ENCODE results near the gene GLI2. TPM values are rescaled to one million over a fixed set of nuclear protein-coding genes. Genes with fewer than 3 reads are reported as not detected.

Gene GLI2
- total and polyA plus RNA-seq, 7 donors = 0.23 to 6.4 (median 2.1) TPM

DNA sequence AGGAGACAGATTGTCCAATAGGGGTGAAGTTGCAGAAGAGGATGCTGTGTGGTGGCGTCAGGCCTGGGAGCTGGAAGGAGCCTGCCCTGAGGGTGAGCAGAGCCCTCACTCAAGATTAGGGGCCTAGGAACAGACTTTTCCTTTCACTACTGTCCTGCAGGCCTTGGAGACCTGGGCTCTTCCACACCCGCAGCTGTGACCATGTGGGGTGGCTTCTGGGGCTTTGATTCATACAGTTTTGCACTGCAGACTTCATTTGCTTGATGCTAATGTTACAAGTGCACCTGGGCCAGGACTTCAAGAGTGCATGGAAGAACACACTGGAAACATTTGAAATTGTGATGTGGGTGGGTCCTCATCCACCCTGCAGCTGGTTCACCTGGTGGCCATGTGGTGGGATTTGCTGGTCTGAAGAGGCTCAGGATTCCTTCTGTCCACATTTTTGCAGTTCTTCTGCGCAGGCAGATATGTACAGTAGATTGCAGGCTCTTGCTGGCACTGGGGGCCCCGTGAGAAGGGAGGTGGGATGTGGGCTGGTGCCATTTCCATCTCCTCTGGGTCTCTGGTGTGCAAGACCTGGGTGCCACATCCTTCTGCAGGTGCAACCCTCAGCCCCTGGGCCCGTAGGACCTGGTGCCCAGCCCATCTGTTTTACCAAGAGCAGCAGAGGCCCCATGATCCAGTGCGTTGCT lies 9.9 kb downstream of the GLI2 start:
- H3K4me3 ChIP-seq = no peak overlapping the region
- no peak for DNase-seq
- peaks cover 0 to 25% (median 16%) of the 10 kb centered on the region in 4 donors for H3K4me1 ChIP-seq
- intact Hi-C loops (cut with DNase I) = no loop called here
- no peaks in the 10 kb centered on the region for H3K36me3 ChIP-seq
- H3K27me3 ChIP-seq = peaks cover 0 to 23% (median 12%) of the 10 kb centered on the region in 3 donors
- WGBS, 2 donors = 90 to 91% methylated on average over 6 of the region's 6 CpGs
- TF ChIP-seq POLR2AphosphoS5 (IDR thresholded peaks at IDR 0.05) = no peak
- TF ChIP-seq POLR2A (IDR thresholded peaks at IDR 0.05) = no peak
- TF ChIP-seq EP300 (IDR thresholded peaks at IDR 0.05) = no peak
- TF ChIP-seq, protein P1, sequence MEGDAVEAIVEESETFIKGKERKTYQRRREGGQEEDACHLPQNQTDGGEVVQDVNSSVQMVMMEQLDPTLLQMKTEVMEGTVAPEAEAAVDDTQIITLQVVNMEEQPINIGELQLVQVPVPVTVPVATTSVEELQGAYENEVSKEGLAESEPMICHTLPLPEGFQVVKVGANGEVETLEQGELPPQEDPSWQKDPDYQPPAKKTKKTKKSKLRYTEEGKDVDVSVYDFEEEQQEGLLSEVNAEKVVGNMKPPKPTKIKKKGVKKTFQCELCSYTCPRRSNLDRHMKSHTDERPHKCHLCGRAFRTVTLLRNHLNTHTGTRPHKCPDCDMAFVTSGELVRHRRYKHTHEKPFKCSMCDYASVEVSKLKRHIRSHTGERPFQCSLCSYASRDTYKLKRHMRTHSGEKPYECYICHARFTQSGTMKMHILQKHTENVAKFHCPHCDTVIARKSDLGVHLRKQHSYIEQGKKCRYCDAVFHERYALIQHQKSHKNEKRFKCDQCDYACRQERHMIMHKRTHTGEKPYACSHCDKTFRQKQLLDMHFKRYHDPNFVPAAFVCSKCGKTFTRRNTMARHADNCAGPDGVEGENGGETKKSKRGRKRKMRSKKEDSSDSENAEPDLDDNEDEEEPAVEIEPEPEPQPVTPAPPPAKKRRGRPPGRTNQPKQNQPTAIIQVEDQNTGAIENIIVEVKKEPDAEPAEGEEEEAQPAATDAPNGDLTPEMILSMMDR (IDR thresholded peaks at IDR 0.05) = no peak
- no peaks in the 10 kb centered on the region for H3K9me3 ChIP-seq
- no peak overlapping the region for H3K27ac ChIP-seq

DNA sequence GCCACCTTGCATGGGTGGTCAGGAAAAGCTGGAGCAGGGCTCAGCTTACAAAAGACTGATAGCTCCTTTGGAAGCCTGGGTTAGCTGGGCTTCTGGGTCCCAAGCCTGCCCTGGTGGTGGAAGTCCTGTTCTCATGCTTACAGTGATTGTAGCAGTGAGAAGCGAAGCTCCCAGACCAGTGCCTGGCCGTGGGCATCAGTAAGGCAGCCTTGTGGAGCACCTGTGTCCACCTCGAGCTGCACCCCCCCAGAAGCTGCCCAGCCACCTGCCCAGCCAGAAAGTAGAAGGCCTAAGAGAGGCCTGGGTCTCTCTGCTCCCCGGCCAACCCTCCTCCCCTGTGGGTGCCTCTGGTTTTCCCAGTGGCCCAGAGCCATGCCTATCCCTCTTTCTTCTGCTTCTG lies 10.5 kb downstream of the GLI2 start:
- intact Hi-C loops (cut with DNase I) = no loop called here
- peaks cover 0 to 20% (median 14%) of the 10 kb centered on the region in 4 donors for H3K4me1 ChIP-seq
- whole genome bisulfite sequencing, 2 donors = 80 to 91% methylated on average over 4 of the region's 4 CpGs

DNA sequence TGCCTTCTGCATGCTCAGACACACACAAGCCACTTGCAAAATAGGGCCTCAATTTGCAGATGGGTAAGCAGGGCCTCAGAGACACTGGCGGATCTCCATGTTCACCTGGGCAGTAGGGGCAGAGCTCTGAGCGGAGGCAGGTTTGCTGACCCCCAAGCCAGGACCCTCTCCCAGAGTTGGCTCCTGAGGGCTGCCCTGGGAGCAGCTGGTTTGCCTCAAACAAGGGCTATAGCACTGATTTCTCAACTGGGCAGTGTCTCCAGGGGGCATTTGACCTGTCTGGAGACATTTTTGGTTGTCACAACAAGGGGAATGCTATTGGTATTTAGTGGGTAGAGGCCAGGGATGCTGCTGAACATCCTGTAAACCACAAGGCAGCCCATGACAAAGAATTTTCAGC lies 11.6 kb downstream of the GLI2 start:
- H3K27me3 ChIP-seq = peaks cover 0 to 16% (median 5%) of the 10 kb centered on the region in 3 donors
- no peaks in the 10 kb centered on the region for H3K36me3 ChIP-seq
- intact Hi-C loops (cut with DNase I) = no loop called here
- no peaks in the 10 kb centered on the region for H3K9me3 ChIP-seq
- TF ChIP-seq POLR2A (IDR thresholded peaks at IDR 0.05) (no peak), EP300 (IDR thresholded peaks at IDR 0.05) (no peak), POLR2AphosphoS5 (IDR thresholded peaks at IDR 0.05) (no peak)
- TF ChIP-seq, protein P1 (IDR thresholded peaks at IDR 0.05) = no peak
- H3K27ac ChIP-seq = no peak overlapping the region
- DNase-seq = no peak
- no peak overlapping the region for H3K4me3 ChIP-seq
- 97 to 99% methylated on average over 2 of the region's 2 CpGs for WGBS, 2 donors
- peaks cover 0 to 9% (median 4%) of the 10 kb centered on the region in 4 donors for H3K4me1 ChIP-seq

More for the DNA sequence above, 10.5 kb downstream of the GLI2 start:
- Histone ChIP-seq H3K9me3 (no peaks in the 10 kb centered on the region), H3K4me3 (no peak overlapping the region), H3K27ac (no peak overlapping the region), H3K36me3 (no peaks in the 10 kb centered on the region), H3K27me3 (peaks cover 0 to 23% (median 12%) of the 10 kb centered on the region in 3 donors)
- DNase-seq = no peak
- TF ChIP-seq, protein P1 (IDR thresholded peaks at IDR 0.05) = no peak
- no peak for TF ChIP-seq EP300 (IDR thresholded peaks at IDR 0.05)
- TF ChIP-seq POLR2AphosphoS5 (IDR thresholded peaks at IDR 0.05) = no peak
- no peak for TF ChIP-seq POLR2A (IDR thresholded peaks at IDR 0.05)

DNA sequence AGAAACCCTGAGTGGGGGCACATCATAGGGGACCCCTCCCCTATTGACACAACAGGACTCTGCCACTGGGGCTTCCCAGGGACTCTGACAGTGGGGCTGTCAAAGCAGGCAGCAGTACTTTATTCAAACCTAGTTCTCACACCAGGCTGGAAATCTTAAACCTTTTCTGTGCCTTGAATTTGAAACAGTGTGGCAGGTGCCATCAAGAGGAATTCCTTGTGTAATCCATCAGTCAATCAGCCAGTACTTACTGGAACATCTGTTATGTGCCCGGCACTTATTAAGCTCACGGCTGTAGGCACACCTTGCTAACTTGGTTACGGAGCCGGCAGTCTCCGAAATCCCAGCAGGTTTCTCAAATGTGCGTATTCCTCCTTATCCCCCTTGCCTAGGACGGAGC lies 12.0 kb downstream of the GLI2 start:
- Histone ChIP-seq H3K9me3 (no peaks in the 10 kb centered on the region), H3K36me3 (no peaks in the 10 kb centered on the region), H3K4me1 (peaks cover 0 to 8% (median 4%) of the 10 kb centered on the region in 4 donors), H3K27me3 (peaks cover 0 to 11% (median 5%) of the 10 kb centered on the region in 3 donors), H3K4me3 (no peak overlapping the region), H3K27ac (no peak overlapping the region)
- DNase-seq = no peak
- TF ChIP-seq EP300 (IDR thresholded peaks at IDR 0.05) (no peak), POLR2AphosphoS5 (IDR thresholded peaks at IDR 0.05) (no peak), POLR2A (IDR thresholded peaks at IDR 0.05) (no peak)
- TF ChIP-seq, protein P1 (IDR thresholded peaks at IDR 0.05) = no peak
- intact Hi-C loops (cut with DNase I) = no loop called here
- 96% methylated on average over 7 of the region's 7 CpGs for WGBS, 2 donors
